HG02885 (cell line): ENCODE measurements around the gene GCLC.
"Not testable (repeated sequence)": the region's sequence is repeated elsewhere in the genome, so short reads cannot be mapped to it uniquely, and the experiment has no call there.

Experiments used
- ATAC-seq: cut with Tn5 transposase; IDR thresholded peaks from one replicate; pipeline ENCODE4 v1.9.1; 2021; ENCODE audit warnings: mild to moderate bottlenecking; ENCODE audit not compliant: unreplicated experiment, poor library complexity

The GCLC gene

DNA sequence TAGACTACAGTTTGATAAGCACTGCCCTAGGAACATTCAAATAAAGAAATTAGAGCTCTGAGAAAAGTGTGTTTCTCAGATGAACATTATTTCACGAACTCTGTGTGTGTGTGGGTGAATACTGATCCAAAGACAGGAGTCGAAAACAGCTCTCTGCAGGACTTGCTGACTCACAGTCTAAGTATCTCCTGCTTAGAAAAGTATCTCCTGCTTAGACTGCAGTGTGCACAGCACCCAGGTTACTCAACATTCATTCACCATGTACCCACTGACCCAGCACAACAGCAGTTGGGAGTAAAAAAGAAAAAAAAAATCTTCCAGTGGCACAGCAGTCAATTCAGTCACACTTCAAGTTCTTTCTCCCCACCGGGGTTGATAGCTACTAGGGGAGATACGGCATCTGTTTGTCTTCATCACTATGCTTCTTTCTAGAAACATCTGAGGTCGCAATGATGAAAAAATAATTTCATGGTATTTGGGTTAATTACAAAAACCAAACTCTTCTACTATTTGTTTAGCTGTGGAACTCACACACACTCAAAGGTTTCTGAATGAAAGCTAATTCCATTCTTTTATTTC lies 48.0 kb downstream of the GCLC start:
- ATAC-seq = no peak

DNA sequence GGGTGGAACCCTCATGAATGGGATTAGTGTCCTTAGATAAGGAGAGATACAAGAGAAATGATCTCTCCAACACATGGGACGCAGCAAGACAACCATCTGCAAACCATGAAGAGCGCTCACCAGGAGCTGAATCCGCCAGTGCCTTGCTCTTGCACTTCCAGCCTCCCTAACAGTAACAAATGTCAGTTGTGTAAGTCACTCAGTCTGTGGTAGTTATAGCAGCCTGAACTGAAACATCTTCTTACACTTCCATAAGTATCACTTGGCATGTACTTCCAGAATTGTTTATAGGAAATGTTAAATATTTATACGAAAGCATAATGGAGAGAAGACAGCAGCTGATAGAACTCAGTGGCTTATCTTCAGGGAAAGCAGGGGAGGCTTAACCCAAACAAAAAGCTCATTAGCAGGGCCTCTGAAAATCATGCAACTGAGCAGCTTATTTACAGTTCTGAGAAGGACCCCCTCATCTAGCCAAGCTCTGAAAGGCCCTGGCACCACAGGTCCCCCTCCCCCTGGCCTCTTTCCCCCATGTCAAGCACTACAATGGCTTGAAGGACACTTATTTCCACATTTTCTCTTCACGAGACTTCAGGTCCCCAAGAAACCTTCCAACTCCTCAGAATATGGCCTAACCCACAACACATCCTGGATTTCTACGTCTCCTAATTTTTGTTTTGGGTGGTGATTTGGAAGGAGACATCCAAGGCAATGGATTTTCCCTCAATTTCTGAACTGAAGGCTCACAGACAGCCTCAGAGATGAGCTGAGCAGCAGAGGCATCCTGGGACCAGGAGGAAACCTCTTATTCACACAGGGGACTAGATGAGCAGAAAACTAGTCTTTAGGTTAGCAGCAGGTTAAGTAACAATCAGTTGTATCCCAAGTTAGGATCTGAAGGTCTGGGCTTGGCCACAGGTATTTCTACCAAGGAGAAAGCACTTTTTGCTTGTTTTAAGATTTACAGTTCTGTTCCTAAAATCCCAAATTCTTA lies 49.1 kb downstream of the GCLC start:
- no peak for ATAC-seq

DNA sequence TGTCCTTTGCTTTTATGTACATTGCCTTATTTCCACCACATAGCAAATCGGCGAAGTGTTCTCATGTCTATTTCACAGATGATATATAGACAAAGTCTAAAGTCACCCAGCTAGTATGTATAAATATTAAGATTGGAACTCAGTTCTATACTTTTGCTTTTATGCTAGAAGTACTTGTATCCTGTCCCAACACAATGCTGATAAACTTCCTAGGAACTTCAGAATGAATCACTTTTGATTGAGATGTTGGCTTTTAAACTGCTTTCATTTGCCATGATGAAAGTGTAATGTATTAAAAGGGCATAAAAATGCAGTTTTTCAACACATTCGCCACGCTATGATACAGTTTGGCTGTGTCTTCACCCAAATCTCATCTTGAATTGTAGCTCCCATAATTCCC lies 50.8 kb downstream of the GCLC start:
- no peak for ATAC-seq

DNA sequence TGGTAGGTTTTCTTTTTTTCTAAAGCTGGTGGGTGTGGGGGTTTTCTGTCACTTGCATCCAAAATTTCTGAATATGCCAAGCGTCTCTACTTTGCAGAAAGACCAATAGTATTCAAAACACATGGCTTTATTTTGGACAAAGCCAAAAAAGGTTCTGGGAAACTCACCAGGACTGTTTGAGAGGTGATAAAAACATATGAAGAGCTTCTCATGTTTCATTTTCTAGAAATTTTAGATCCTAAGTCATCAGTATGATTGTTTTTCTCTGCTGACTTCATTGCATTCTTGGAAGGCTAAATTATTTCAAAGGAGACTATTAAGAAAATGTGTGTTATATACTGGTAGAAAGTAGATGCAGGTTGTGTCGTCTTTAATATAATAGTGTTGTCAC lies 51.3 kb downstream of the GCLC start:
- no peak for ATAC-seq

DNA sequence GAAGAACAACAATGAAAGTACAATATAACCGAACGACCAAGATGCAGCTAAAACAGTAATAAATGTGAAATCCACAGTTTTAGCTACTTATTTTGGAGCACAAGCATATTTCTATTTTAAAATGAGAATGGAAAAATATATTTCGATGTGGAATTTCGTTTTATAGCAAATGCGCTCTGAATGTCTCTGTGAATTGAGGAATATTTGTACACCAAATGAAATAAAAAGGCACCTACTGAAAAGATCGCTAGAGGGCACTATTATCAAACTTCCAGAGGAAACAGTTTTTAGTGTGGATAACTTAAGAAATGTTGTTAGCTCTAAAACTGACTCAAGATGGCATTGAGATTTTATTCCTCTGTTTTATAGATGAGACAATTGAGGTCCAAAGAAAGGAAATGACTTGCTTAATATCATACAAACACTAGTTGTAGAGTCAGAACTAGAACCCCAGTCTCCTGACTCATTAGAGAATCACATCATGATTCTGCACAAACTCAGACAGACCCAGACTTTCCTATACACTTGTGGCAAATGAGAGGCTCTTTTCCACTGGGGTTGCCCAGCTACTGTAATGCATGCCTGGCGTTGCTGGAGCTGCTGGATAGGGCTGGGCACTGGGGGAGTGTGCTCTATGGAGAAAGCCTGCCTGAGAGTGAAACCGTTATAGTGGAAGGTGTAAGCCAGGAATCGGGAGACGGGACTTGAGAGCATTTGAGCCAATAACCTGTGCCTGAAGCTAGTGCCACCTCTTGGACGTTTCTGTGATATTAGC lies 51.9 kb downstream of the GCLC start:
- ATAC-seq = no peak

DNA sequence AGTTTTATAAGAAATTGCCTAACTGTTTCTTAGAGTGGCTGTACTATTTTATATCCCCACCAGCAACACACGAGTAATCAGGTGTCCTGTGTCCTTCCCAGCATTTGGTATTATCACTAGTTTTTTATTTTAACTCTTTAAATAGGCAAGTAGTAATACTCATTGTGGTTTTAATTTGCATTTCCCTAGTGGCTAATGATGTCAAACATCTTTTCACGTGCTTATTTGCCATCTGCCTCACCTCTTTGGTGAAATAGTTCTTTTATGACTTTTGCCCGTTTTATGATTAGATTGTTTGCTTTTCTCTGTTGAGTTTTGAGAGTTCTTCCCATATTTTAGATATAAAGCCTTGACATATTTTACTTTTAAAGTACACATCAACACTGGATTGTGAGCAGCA lies 57.8 kb downstream of the GCLC start:
- no peak for ATAC-seq

DNA sequence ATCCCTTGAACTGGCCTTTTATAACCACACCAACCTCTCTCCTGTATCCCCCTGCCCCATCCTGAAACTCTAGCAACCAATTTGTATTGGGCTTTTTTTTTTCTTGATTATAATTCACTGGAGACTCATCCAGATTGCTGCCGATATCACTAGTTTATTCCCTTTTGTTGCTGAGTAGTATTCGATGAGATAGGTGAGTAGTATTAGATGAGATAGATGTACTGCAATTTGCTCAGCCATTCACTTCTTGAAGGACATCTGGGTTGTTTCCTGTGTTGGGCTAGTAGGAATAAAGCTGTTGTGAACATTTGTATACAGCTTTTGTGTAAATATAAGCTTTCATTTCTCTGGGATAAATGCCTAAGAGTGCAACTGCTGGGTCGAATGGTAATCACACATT lies 58.2 kb downstream of the GCLC start:
- ATAC-seq = no peak

DNA sequence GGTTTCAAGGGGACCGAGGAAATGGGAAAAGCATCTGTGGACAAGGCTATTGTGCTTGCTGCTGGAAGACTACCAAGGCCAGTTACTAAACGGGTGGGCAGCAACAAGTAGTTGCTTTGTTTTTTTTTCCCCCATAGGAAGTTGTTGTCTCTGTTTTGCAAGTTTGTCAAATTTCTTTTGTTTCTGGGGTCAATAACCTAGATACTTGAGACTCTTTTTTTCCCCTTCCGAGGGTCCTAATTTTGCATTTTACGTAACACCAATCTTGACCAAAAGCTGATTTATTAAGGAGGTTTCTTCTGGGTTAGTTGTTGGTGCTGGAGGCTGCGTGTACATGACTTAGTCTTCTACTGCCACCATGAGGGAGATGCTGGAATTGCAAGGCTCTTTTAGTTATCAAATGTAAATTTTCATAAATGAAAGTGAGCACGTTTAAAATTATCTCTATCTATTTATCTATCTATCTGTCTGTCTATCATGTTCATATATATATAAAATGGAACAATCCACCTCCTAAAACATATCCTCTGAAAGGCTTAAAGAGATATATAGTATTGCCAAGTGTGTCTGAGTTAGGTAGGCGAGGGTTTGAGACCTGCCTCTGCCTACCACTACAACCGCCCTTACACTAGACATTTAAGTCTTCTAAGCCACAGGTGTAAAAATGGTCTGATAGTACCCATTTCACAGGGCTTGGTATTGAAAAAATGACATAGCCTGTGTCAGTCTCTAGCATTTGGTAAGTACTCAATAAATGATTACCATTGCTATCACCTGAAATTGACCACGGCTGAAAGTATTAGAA lies 60.2 kb downstream of the GCLC start:
- ATAC-seq = peak; percentile 50

DNA sequence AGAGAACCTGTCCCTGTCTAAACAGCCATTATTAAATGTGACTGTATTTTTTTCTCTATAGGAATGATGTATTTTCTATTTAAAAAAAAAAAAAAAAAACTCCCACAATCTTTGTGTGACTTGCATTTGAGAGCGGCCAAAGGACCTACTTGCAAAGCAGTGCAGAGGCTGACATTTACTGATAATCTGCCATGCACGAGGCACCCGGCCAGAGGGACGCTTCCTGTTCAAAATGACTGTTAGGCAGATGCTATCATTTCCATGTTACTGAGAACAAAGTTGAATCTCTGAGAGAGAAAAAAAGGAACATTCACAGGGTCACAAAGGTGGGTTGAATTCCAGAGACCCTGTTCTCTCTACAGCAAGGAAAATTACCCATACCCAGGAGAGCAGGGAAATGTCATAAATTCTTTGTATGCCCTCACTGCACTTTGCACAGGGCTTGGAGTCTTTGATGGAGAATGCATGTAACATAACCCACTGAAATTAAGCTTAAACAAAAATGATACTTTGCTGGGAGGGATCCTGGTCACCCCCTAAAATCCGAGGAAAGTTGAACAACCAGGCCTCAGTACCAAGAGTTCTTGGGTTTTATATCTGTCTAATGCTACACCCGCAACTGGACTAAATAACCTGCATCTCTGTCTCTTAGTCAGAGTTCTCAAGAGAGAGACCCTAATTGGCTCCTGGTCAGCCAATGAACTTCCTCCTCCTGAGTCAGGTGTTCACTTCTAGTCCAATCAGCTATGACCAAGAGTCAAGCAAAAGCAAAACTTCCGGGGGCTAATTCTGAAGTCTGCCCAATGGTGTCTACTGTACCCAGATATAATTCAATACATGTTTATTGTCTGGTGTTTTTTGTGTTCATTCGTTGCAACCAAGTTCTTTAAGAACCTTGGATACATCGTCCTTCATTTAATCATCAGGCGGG lies 61.2 kb downstream of the GCLC start:
- ATAC-seq = no peak

DNA sequence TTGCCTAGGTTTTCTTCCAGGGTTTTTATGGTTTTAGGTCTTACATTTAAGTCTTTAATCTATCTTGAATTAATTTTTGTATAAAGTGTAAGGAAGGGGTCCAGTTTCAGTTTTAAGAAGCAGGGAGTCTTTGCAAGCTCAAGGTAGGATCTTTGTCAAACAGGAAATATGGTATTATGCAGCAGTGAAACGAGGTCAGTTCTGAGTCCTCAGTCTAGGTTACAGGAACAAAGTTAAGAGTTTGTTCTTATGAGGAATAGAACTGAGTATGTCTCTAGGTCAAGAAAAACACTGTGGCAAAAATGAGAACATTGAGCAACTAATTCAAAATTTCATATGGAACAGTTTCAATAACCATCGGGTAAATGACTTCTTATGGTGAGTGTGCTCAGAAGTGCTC lies 63.6 kb downstream of the GCLC start:
- no peak for ATAC-seq

DNA sequence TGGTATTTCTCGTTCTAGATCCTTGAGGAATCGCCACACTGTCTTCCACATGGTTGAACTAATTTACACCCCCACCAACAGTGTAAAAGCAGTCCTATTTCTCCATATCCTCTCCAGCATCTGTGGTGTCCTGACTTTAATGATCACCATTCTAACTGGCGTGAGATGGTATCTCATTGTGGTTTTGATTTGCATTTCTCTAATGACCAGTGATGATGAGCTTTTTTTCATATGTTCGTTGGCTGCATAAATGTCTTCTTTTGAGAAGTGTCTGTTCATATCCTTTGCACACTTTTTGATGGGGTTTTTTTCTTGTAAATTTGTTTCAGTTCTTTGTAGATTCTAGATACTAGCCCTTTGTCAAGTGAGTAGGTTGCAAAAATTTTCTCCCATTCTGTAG lies 64.1 kb downstream of the GCLC start:
- ATAC-seq = not testable (repeated sequence)

DNA sequence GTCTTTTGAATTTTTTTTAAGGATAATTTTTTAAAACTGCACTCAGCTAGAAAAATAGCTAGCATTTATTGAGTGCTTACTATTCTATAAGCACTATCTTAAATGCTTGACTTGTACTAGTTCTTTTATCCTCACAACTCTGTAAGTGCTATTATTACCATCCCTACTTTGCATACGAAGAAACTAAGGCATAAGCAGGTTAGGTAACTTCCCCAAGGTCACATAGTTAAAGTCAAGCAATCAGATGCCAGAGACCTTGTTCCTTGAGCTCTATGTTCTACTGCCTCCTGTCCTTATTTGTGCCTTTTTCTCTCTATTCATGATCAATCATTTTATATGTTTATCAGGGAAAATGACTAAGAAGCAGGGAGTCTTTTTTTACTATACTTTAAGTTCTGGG lies 65.0 kb downstream of the GCLC start:
- no peak for ATAC-seq

DNA sequence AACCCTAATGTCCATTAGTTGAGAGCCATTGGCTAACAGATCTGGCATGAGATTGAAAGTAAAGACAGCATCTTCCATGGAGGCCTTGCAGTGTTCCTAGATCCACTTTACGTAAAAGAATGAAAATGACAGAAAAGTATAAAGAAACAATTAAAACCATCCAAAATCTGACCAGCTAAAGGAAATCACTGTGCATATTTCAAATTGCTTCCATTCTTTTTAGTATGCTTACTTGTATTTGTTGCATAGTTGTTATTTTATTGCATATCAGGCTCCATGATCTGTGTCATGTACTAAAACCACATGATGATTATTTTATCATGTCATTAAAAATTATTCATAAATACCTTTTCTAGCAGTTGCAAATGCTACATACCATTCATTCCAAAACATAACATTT lies 67.9 kb downstream of the GCLC start:
- ATAC-seq = no peak

DNA sequence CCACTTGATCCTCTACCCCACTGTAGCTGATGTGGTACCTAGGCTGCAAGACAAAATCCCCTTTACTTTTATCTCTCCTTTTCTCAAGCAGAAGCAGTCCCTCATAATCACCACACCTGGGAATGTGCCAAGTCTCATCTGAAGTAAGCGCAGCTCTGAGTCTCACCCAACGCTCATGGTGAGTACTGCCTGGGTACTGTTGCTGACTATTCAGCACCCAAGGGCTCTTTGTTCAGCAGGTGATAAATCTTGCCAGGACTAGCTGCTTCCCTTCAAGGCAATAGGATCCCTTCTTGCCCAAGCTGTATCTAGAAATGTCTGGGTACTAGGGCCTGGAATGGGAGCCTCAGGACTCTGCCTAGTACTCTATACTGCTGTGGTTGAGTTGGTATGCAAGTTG lies 70.9 kb downstream of the GCLC start:
- ATAC-seq = no peak

DNA sequence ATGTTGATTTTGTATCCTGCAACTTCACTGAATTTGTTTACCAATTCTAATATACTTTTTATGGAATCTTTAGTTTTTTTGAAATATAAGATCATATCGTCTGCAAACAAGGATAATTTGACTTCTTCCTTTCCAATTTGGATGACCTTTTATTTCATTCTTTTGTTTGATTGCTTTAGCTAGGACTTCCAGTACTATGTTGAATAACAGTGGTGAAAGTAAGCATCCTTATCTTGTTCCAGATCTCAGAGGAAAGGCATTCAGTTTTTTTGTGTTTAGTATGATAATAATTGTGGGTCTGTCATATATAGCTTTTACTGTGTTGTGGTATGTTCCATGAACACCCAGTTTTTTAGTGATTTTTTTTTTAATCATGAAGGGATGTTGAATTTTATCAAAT lies 75.7 kb downstream of the GCLC start:
- ATAC-seq = no peak

DNA sequence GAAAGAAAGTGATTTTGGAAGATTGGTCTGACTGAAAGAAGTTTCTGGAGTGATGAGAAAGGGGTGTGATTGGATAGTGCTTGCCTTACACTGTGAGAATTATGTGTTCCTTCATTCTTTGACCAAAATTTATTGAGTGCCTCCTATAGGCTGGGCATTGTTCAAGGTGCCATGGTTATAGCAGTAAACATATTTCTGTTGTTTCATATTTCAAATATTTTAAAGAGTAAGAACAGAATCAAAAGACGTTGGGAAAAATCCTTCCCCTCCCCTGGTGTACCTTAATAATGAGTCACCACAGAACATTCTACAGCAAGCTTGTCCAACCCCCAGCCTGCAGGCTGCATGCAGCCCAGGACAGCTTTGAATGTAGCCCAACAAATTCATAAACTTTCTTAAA lies 78.6 kb downstream of the GCLC start:
- ATAC-seq = no peak

DNA sequence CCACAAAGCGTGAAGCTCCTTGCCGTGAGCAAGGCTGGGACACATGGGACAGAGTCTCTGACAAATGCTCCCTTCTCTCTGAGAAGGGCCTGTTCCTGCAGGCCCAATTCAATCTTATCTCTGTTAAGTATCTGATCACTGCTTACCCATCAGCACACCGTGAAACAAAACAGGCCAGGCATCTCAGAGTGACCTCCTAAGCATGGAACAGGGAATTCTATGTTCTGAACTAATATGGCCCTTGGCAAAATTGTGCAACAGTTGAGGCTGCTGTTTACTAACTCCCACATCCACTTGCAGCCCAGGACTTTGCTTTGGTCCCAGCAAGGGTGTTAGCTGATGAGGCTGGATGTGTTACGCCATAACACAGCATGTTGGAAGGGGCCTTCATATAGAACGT lies 79.2 kb downstream of the GCLC start:
- ATAC-seq = no peak

DNA sequence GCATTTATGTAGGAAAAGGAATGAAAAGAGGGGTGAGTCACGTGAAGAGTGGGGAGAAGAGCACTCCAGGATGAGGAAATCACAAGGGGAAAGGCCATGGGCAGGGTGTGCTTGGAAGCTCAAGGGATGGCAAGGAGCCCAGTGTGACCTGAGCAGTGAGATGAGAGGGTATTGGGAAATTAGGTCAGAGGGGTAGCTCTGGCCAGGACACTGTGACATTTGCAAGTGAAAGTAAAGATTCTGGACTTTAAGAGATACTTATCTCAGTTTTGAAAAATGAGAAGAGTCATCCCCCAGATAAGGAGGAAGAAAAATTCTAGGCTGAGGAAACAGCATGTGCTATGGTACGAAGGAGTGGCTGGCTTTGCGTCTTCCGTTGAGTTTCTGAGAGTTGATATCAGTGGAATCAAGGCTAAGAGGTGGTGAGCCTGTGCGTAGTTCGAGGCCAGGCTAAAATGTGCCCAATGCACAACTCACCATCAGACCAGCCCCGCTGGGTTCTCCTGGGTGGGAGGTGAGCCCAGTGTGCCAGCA lies 79.9 kb downstream of the GCLC start:
- ATAC-seq = no peak

DNA sequence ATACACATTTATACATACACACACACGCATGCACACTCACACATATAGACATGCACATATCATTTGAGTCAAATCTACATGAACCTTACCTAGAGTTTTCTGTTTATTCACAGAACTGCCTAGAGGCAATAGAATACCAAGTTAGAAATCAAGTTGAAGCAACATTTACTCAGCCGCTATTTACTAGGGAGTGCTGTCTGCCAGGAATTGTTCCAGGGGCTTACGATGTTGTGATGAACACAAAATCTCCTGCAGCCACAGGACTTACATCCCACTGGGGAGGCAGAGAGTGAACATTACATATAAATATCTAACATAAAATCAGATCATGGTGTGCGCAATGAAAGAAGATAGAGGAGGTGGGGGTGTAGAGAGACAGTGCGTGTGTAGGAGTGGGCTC lies 80.4 kb downstream of the GCLC start:
- ATAC-seq = no peak
